Neural cell (in vitro differentiated cells): ENCODE results near the gene MYO9A.

Source experiments
- EP300 ChIP-seq: fragments of 450-650 bp; conservative IDR thresholded peaks from 2 replicates; pipeline ENCODE4 v1.6.1; 2014; ENCODE audit warnings: antibody characterized with exemption, mild to moderate bottlenecking, moderate library complexity; ENCODE audit not compliant: poor library complexity, severe bottlenecking
- EZH2 ChIP-seq: fragments of 200-600, 300-800 bp; shearing (Covaris generic), sonication (generic); IDR thresholded peaks from 2 replicates; pipeline ENCODE4 v1.6.1; 2014; ENCODE audit warnings: antibody characterized with exemption, low read length, borderline replicate concordance, mild to moderate bottlenecking; ENCODE audit not compliant: insufficient read depth, poor library complexity, severe bottlenecking
- MXI1 ChIP-seq: fragments of 450-650 bp; conservative IDR thresholded peaks from 2 replicates; pipeline ENCODE4 v1.6.1; 2014; ENCODE audit warnings: antibody characterized with exemption, mild to moderate bottlenecking; ENCODE audit not compliant: poor library complexity, severe bottlenecking
- POLR2AphosphoS5 ChIP-seq: IDR thresholded peaks from 2 replicates; pipeline ENCODE4 v1.6.1; 2012
- SMC3 ChIP-seq: fragments of 450-650 bp; conservative IDR thresholded peaks from 2 replicates; pipeline ENCODE4 v1.6.1; 2014; ENCODE audit warnings: antibody characterized with exemption, mild to moderate bottlenecking, moderate library complexity; ENCODE audit not compliant: poor library complexity
- TAF1 ChIP-seq: IDR thresholded peaks from 2 replicates; pipeline ENCODE4 v1.6.1; 2012; ENCODE audit warnings: low read depth
- TF ChIP-seq, protein P1 (sequence below): fragments of 450-650 bp; IDR thresholded peaks from 2 replicates; pipeline ENCODE4 v1.5.1; 2014; ENCODE audit warnings: antibody characterized with exemption, mild to moderate bottlenecking, moderate library complexity; ENCODE audit not compliant: poor library complexity, severe bottlenecking
- TF ChIP-seq, protein P2 (sequence below): IDR thresholded peaks from 2 replicates; pipeline ENCODE4 v1.6.1; 2012; ENCODE audit warnings: borderline replicate concordance

DNA sequence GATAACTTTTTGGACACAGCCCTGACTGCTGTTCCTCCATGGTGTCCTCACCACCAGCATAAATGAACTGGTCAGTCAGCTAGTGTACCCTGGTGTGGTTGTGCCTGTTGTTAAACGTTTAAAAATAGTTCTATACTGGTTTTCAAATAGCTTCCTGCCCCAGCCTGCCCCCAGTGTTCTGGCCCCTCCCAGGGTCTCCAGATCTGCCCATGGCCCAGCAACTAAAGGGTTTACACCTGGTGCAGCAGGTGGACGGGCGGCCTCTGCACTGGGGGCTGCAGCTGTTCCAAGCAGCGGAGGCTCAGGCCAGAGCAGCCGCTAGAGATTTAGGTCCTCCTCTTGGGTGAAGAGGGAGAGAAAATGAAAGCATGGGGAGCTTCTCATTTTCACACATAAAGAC, 313.7 kb downstream of the MYO9A start:
- TF ChIP-seq, protein P1, sequence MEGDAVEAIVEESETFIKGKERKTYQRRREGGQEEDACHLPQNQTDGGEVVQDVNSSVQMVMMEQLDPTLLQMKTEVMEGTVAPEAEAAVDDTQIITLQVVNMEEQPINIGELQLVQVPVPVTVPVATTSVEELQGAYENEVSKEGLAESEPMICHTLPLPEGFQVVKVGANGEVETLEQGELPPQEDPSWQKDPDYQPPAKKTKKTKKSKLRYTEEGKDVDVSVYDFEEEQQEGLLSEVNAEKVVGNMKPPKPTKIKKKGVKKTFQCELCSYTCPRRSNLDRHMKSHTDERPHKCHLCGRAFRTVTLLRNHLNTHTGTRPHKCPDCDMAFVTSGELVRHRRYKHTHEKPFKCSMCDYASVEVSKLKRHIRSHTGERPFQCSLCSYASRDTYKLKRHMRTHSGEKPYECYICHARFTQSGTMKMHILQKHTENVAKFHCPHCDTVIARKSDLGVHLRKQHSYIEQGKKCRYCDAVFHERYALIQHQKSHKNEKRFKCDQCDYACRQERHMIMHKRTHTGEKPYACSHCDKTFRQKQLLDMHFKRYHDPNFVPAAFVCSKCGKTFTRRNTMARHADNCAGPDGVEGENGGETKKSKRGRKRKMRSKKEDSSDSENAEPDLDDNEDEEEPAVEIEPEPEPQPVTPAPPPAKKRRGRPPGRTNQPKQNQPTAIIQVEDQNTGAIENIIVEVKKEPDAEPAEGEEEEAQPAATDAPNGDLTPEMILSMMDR: no peak
- TF ChIP-seq MXI1: no peak
- TF ChIP-seq EZH2: no peak
- TF ChIP-seq SMC3: no peak
- no peak for TF ChIP-seq POLR2AphosphoS5
- no peak for TF ChIP-seq EP300
- TF ChIP-seq TAF1: no peak
- TF ChIP-seq, protein P2, sequence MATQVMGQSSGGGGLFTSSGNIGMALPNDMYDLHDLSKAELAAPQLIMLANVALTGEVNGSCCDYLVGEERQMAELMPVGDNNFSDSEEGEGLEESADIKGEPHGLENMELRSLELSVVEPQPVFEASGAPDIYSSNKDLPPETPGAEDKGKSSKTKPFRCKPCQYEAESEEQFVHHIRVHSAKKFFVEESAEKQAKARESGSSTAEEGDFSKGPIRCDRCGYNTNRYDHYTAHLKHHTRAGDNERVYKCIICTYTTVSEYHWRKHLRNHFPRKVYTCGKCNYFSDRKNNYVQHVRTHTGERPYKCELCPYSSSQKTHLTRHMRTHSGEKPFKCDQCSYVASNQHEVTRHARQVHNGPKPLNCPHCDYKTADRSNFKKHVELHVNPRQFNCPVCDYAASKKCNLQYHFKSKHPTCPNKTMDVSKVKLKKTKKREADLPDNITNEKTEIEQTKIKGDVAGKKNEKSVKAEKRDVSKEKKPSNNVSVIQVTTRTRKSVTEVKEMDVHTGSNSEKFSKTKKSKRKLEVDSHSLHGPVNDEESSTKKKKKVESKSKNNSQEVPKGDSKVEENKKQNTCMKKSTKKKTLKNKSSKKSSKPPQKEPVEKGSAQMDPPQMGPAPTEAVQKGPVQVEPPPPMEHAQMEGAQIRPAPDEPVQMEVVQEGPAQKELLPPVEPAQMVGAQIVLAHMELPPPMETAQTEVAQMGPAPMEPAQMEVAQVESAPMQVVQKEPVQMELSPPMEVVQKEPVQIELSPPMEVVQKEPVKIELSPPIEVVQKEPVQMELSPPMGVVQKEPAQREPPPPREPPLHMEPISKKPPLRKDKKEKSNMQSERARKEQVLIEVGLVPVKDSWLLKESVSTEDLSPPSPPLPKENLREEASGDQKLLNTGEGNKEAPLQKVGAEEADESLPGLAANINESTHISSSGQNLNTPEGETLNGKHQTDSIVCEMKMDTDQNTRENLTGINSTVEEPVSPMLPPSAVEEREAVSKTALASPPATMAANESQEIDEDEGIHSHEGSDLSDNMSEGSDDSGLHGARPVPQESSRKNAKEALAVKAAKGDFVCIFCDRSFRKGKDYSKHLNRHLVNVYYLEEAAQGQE: no peak
